ENCODE measurements around the gene SRC. TPM values are rescaled to one million over a fixed set of nuclear protein-coding genes. Genes with fewer than 3 reads are reported as not detected.

The SRC gene
- total and polyA plus RNA-seq, 2 donors (not counting 3 experiments of a cell fraction or from before 2014, with no cell fraction given), result 22.6 to 29.4 TPM

DNA sequence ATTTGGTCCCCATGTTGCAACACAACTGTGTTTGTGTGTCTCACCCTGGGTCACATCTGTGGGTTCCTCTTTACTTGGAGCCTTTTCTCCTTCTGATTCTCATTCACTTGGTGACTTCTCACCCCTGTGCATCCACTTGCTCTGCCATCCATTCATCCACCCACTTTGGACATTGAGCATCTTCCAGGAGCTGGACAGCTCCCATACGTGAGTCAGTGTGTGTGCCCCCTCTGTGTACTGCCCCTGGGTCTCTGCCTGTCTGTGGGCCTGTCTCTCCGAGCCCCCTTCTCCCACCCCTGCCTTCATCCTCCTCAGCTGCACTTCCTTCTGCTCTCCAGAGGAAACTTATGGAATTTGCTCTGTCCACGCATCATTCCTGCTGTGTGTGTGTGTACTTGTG is 107.3 kb downstream of the SRC start:
- Histone ChIP-seq H3K27ac (ENCODE audit: insufficient read depth, low read depth, low read length) (no peak overlapping the region), H3K9me3 (replicated peaks; ENCODE audit: control insufficient read depth, insufficient read depth, low read length) (no peaks in the 10 kb centered on the region), H3K9me1 (replicated peaks; ENCODE audit: control insufficient read depth, extremely low read depth, insufficient read depth, low read length) (no peaks in the 10 kb centered on the region), H3K9ac (replicated peaks; ENCODE audit: extremely low read depth, insufficient read depth, low read length) (no peak overlapping the region), H4K20me1 (replicated peaks; ENCODE audit: control insufficient read depth, extremely low read depth, insufficient read depth, low read length) (no peaks in the 10 kb centered on the region), H3K36me3 (ENCODE audit: control insufficient read depth in 2 of 2, extremely low read depth in 1 of 2, insufficient read depth in 2 of 2, low read length in 2 of 2) (no peaks in the 10 kb centered on the region), H3K4me1 (ENCODE audit: control insufficient read depth, extremely low read depth, insufficient read depth, low read length) (no peaks in the 10 kb centered on the region), H2AFZ (ENCODE audit: low read depth, low read length) (no peak overlapping the region), H3K4me2 (ENCODE audit: insufficient read depth, low read length) (no peak overlapping the region), H3K4me3 (replicated peaks in 1 of 3; ENCODE audit: insufficient read depth in 1 of 3, low read depth in 1 of 3, low read length in 3 of 3) (no peak overlapping the region), H3K79me2 (ENCODE audit: control insufficient read depth, insufficient read depth, low read length) (no peaks in the 10 kb centered on the region), H3K27me3 (ENCODE audit: control insufficient read depth in 2 of 2, insufficient read depth in 2 of 2, low read length in 2 of 2) (peaks cover 2% of the 10 kb centered on the region in 2 experiments)
- TF ChIP-seq, protein P1, sequence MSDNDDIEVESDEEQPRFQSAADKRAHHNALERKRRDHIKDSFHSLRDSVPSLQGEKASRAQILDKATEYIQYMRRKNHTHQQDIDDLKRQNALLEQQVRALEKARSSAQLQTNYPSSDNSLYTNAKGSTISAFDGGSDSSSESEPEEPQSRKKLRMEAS (IDR thresholded peaks at IDR 0.05; ENCODE audit: insufficient read depth, insufficient read length), result no peak
- no peak for TF ChIP-seq GATA2 (IDR thresholded peaks at IDR 0.05; ENCODE audit: insufficient read depth, insufficient read length, low read depth, low read length)
- TF ChIP-seq JUN (IDR thresholded peaks at IDR 0.05; ENCODE audit: borderline replicate concordance, insufficient read depth, insufficient read length, low read depth), result no peak
- TF ChIP-seq EZH2 (IDR thresholded peaks at IDR 0.05; ENCODE audit: borderline replicate concordance, low read depth, low read length, severe bottlenecking), result no peak
- no peak for TF ChIP-seq POLR2A (IDR thresholded peaks at IDR 0.05; ENCODE audit: low read depth, low read length)
- no peak for FAIRE-seq
- POLR2A ChIA-PET, result no interaction called here
- intact Hi-C loops (cut with micrococcal nuclease) (no loop called here), dilution Hi-C loops (cut with MboI; ENCODE audit: extremely low pct_ligation_motif_present, low sequenced_read_pairs) (no loop called here)
- no TSS peak for BruUV-seq (replicated peaks)
- CTCF ChIA-PET, result no interaction called here
- DNase-seq (ENCODE audit: low read depth, low spot score), result no peak

DNA sequence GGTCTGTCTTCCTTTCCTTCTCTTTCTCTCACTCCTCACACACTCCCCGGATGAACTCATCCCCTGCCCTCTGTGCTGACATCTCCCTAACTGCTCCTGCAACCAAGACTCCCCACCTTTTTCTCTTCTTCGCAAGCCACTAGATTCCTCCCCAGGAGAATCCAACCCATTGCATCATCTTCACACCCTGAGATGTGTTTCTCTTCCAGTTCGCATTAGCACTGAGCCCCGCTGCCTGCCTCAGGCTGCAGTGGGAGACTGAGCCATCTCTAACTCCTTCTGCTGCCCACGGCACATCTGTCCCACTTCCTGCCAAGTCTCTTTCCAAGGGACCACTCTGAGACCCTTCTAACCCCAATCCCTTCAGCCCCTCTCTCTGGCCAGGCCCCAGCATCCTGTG is 107.9 kb downstream of the SRC start:
- Histone ChIP-seq H2AFZ (ENCODE audit: low read depth, low read length) (no peak overlapping the region), H3K4me2 (ENCODE audit: insufficient read depth, low read length) (no peak overlapping the region), H3K9me3 (replicated peaks; ENCODE audit: control insufficient read depth, insufficient read depth, low read length) (no peaks in the 10 kb centered on the region), H4K20me1 (replicated peaks; ENCODE audit: control insufficient read depth, extremely low read depth, insufficient read depth, low read length) (no peaks in the 10 kb centered on the region), H3K9me1 (replicated peaks; ENCODE audit: control insufficient read depth, extremely low read depth, insufficient read depth, low read length) (no peaks in the 10 kb centered on the region), H3K36me3 (ENCODE audit: control insufficient read depth in 2 of 2, extremely low read depth in 1 of 2, insufficient read depth in 2 of 2, low read length in 2 of 2) (no peaks in the 10 kb centered on the region), H3K27me3 (ENCODE audit: control insufficient read depth in 2 of 2, insufficient read depth in 2 of 2, low read length in 2 of 2) (peaks cover 2% of the 10 kb centered on the region in 2 experiments), H3K79me2 (ENCODE audit: control insufficient read depth, insufficient read depth, low read length) (no peaks in the 10 kb centered on the region), H3K9ac (replicated peaks; ENCODE audit: extremely low read depth, insufficient read depth, low read length) (no peak overlapping the region), H3K4me1 (ENCODE audit: control insufficient read depth, extremely low read depth, insufficient read depth, low read length) (no peaks in the 10 kb centered on the region), H3K27ac (ENCODE audit: insufficient read depth, low read depth, low read length) (no peak overlapping the region), H3K4me3 (replicated peaks in 1 of 3; ENCODE audit: insufficient read depth in 1 of 3, low read depth in 1 of 3, low read length in 3 of 3) (no peak overlapping the region)
- ChIA-PET CTCF (no interaction called here), POLR2A (no interaction called here)
- no peak for FAIRE-seq
- no peak for DNase-seq (ENCODE audit: low read depth, low spot score)
- intact Hi-C loops (cut with micrococcal nuclease), result no loop called here
- dilution Hi-C loops (cut with MboI; ENCODE audit: extremely low pct_ligation_motif_present, low sequenced_read_pairs), result no loop called here
- BruUV-seq (replicated peaks), result no TSS peak
- TF ChIP-seq POLR2A (IDR thresholded peaks at IDR 0.05; ENCODE audit: low read depth, low read length) (no peak), MYC (IDR thresholded peaks at IDR 0.05; ENCODE audit: low read depth, low read length) (no peak), EZH2 (IDR thresholded peaks at IDR 0.05; ENCODE audit: borderline replicate concordance, low read depth, low read length, severe bottlenecking) (no peak), FOS (IDR thresholded peaks at IDR 0.05; ENCODE audit: borderline replicate concordance, insufficient read depth, low read length) (no peak), GATA2 (IDR thresholded peaks at IDR 0.05; ENCODE audit: insufficient read depth, insufficient read length, low read depth, low read length) (no peak), POLR2AphosphoS5 (IDR thresholded peaks at IDR 0.05; ENCODE audit: insufficient read depth, low read depth, low read length) (no peak), JUN (IDR thresholded peaks at IDR 0.05; ENCODE audit: borderline replicate concordance, insufficient read depth, insufficient read length, low read depth) (no peak)
- TF ChIP-seq, protein P1 (IDR thresholded peaks at IDR 0.05; ENCODE audit: insufficient read depth, insufficient read length), result no peak
- TF ChIP-seq, protein P2, sequence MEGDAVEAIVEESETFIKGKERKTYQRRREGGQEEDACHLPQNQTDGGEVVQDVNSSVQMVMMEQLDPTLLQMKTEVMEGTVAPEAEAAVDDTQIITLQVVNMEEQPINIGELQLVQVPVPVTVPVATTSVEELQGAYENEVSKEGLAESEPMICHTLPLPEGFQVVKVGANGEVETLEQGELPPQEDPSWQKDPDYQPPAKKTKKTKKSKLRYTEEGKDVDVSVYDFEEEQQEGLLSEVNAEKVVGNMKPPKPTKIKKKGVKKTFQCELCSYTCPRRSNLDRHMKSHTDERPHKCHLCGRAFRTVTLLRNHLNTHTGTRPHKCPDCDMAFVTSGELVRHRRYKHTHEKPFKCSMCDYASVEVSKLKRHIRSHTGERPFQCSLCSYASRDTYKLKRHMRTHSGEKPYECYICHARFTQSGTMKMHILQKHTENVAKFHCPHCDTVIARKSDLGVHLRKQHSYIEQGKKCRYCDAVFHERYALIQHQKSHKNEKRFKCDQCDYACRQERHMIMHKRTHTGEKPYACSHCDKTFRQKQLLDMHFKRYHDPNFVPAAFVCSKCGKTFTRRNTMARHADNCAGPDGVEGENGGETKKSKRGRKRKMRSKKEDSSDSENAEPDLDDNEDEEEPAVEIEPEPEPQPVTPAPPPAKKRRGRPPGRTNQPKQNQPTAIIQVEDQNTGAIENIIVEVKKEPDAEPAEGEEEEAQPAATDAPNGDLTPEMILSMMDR (IDR thresholded peaks at IDR 0.05; ENCODE audit: extremely low read depth in 1 of 2, insufficient read depth in 1 of 2, low read depth in 1 of 2, low read length in 2 of 2), result no peak

Data from endothelial cell of umbilical vein (primary cell).